Vagina (tissue), 2 donors: Measurements from ENCODE around the gene SLC9A9.

Experiments
- CTCF ChIP-seq, 3 experiments: fragments of 450-650 bp in 2 of 3; fragments of 200-600 bp in 1 of 3; sonication (generic) in 1 of 3; IDR thresholded peaks; one replicate each; pipeline ENCODE4 v1.5.1; 2017 to 2019; ENCODE audit warnings: antibody characterized with exemption in 3 of 3, mild to moderate bottlenecking in 2 of 3, moderate library complexity in 2 of 3
- POLR2A ChIP-seq, 2 donors: fragments of 450-650 bp; IDR thresholded peaks; one replicate each; pipeline ENCODE4 v1.6.1; 2017; ENCODE audit warnings: antibody characterized with exemption in 2 of 2, mild to moderate bottlenecking in 2 of 2, moderate library complexity in 2 of 2
- POLR2AphosphoS5 ChIP-seq, 2 donors: sonication (generic); formaldehyde crosslinking; IDR thresholded peaks; one replicate each; pipeline ENCODE4 v1.9.0; 2017; ENCODE audit warnings: antibody characterized with exemption in 2 of 2, mild to moderate bottlenecking in 2 of 2, low read depth in 1 of 2; ENCODE audit not compliant: insufficient read depth in 1 of 2

- TF ChIP-seq CTCF (IDR thresholded peaks at IDR 0.05): no peak
- TF ChIP-seq POLR2A (IDR thresholded peaks at IDR 0.05): no peak
- TF ChIP-seq POLR2AphosphoS5 (IDR thresholded peaks at IDR 0.05; ENCODE audit: insufficient read depth in 1 of 2, low read depth in 1 of 2): no peak
Observed at GRCh38 chr3:143613226-143613625, 235.0 kb downstream of the SLC9A9 start.
